ENCODE measurements around the gene PROX1.

DNA sequence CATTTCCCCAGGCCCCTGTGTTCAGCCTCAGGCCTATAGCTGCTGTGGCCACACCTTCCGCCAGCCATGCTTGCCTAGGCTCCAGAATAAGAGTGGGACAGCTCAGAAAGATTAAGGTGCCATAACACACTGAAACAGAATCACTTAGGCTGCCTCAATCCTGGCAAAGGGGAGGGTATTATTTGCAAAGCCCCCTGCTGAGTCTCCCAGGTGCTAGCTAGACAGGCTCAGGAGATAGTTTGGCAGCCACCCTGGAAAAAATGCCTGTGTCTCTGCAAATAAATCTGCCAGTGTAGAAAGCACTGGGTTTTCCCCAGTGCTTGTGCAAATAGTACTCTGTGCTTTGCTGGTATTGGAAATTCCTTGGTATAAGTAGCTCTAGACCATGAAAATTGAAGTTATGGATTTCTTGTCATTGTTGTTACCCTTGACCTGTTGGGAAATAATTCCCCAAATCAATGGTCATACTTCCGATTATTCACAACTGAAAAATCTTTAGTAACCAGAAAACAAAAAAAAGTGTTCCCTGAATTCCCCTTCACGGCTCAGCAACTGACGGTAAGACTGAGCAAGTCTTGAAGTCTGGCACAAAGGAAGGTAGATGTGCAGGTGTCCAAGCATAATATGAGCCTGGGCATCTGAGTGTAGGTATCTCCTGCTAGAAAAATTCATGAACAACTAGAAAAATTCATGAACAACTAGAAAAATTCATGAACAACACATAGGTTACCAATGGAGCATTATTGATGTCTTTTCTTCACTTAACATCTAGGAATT is 56.9 kb downstream of the PROX1 start:
- TF ChIP-seq CTCF (IDR thresholded peaks at IDR 0.05): no peak
- TF ChIP-seq POLR2A (IDR thresholded peaks at IDR 0.05): no peak

All from testis (tissue), 2 donors.